HepG2 (cell line): ENCODE results near the gene DGCR6L. TPM values are rescaled to one million over a fixed set of nuclear protein-coding genes. Genes with fewer than 3 reads are reported as not detected.

ENCODE experiments used
- CREB1 ChIP-seq, 2 experiments: fragments of 450-650 bp in 1 of 2; IDR thresholded peaks; 2 replicates each; pipeline ENCODE4 v1.6.1; 2016 to 2017; ENCODE audit warnings: control low read depth in 1 of 2, mild to moderate bottlenecking in 1 of 2, missing compliant biosample characterization in 1 of 2, missing genetic modification characterization in 1 of 2
- DBP ChIP-seq: sonication (generic); formaldehyde crosslinking; IDR thresholded peaks from 2 replicates; pipeline ENCODE4 v1.4.0; 2020; ENCODE audit warnings: missing genetic modification reagents; ENCODE audit errors: not compliant biosample characterization
- MATR3 ChIP-seq: sonication (generic); formaldehyde crosslinking; IDR thresholded peaks from 2 replicates; pipeline ENCODE4 v1.4.0; 2020; ENCODE audit warnings: missing genetic modification reagents
- NONO ChIP-seq, 2 experiments: fragments of 450-650 bp in 1 of 2; sonication (generic) in 1 of 2; formaldehyde crosslinking in 1 of 2; IDR thresholded peaks in 1 of 2; conservative IDR thresholded peaks in 1 of 2; 2 replicates each; pipeline versions ENCODE4 v1.6.1 to v1.8.0; 2017 to 2022; ENCODE audit warnings: mild to moderate bottlenecking in 1 of 2, missing genetic modification reagents in 1 of 2, moderate library complexity in 1 of 2
- PRMT3 ChIP-seq: sonication (generic); formaldehyde crosslinking; IDR thresholded peaks from 2 replicates; pipeline ENCODE4 v1.8.1; 2022; ENCODE audit warnings: low read depth, mild to moderate bottlenecking, moderate library complexity, missing genetic modification reagents, borderline replicate concordance
- RARA ChIP-seq: IDR thresholded peaks from 2 replicates; pipeline ENCODE4 v1.6.1; 2016; ENCODE audit warnings: missing genetic modification reagents, missing compliant biosample characterization
- SMARCC2 ChIP-seq: fragments of 450-650 bp; IDR thresholded peaks from 2 replicates; pipeline ENCODE4 v1.6.1; 2017; ENCODE audit warnings: antibody characterized with exemption, mild to moderate bottlenecking
- SRF ChIP-seq: IDR thresholded peaks from 2 replicates; pipeline ENCODE4 v1.6.1; 2011; ENCODE audit warnings: mild to moderate bottlenecking, low read depth, low read length, moderate library complexity
- TERF1 ChIP-seq: sonication (generic); formaldehyde crosslinking; IDR thresholded peaks from 2 replicates; pipeline ENCODE4 v1.8.0; 2022; ENCODE audit warnings: mild to moderate bottlenecking, missing genetic modification reagents, moderate library complexity
- U2AF2 ChIP-seq: fragments of 200-400 bp; formaldehyde crosslinking; IDR thresholded peaks from 2 replicates; pipeline ENCODE4 v1.6.1; 2017; ENCODE audit warnings: low read depth, mild to moderate bottlenecking, low read length
- USF2 ChIP-seq, 2 experiments: sonication (generic) in 1 of 2; formaldehyde crosslinking in 1 of 2; IDR thresholded peaks; 2 replicates each; pipeline versions ENCODE4 v1.5.1 to v1.6.1; 2011 to 2020; ENCODE audit warnings: borderline replicate concordance in 1 of 2, low read depth in 1 of 2, low read length in 1 of 2, mild to moderate bottlenecking in 1 of 2, missing genetic modification reagents in 1 of 2, moderate library complexity in 1 of 2
- ZSCAN31 ChIP-seq: sonication (generic); formaldehyde crosslinking; IDR thresholded peaks from 2 replicates; pipeline ENCODE4 v1.5.0; 2020; ENCODE audit warnings: low read depth, mild to moderate bottlenecking, missing genetic modification reagents
- polyA plus RNA-seq, 8 experiments: library from polyadenylated mRNA; depleted of rRNA in 3 of 8; stranded (reverse) in 7 of 8; unstranded in 1 of 8; fragments of >200 nt; fragmentation: Illumina TruSeq in 4 of 8; extraction: Trizol in 4 of 8; gene quantifications; 2 replicates each; pipeline versions ENCODE4 v1.2.1 to v1.2.3, GENCODE V29; 2011 to 2016; ENCODE audit warnings: low read depth in 4 of 8, missing spikeins in 1 of 8, mixed read lengths in 1 of 8; ENCODE audit not compliant: insufficient read depth in 1 of 8
- total RNA-seq, 5 experiments: library from RNA; depleted of rRNA; stranded (reverse); fragments of >200 nt; fragmentation: Illumina TruSeq; extraction: Trizol; gene quantifications; 2 replicates each; pipeline ENCODE4 v1.2.3, GENCODE V29; 2016; ENCODE audit warnings: low read depth in 1 of 5
- TF ChIP-seq, protein P1 (sequence below): sonication (generic); formaldehyde crosslinking; IDR thresholded peaks from 2 replicates; pipeline ENCODE4 v1.4.0; 2020; ENCODE audit warnings: missing genetic modification reagents, mild to moderate bottlenecking, borderline replicate concordance
- TF ChIP-seq, protein P2 (sequence below): sonication (generic); formaldehyde crosslinking; IDR thresholded peaks from 2 replicates; pipeline ENCODE4 v1.4.0; 2020; ENCODE audit warnings: missing genetic modification reagents, mild to moderate bottlenecking, borderline replicate concordance

Gene DGCR6L
- total and polyA plus RNA-seq, 2 of the 13 experiments (the other 11 are each of a cell fraction or from before 2014, with no cell fraction given) = 17.5 to 35.3 TPM

- TF ChIP-seq USF2 (IDR thresholded peaks at IDR 0.05; ENCODE audit: low read depth, low read length) = no peak
- TF ChIP-seq USF2 (CRISPR knock-in tag; IDR thresholded peaks at IDR 0.05; ENCODE audit: borderline replicate concordance) = 0 out of 2 replicates have a peak, but pooled peaks have one; percentile 58
- TF ChIP-seq DBP = peak; percentile 27
- no peak for TF ChIP-seq MATR3
- TF ChIP-seq, protein P1, sequence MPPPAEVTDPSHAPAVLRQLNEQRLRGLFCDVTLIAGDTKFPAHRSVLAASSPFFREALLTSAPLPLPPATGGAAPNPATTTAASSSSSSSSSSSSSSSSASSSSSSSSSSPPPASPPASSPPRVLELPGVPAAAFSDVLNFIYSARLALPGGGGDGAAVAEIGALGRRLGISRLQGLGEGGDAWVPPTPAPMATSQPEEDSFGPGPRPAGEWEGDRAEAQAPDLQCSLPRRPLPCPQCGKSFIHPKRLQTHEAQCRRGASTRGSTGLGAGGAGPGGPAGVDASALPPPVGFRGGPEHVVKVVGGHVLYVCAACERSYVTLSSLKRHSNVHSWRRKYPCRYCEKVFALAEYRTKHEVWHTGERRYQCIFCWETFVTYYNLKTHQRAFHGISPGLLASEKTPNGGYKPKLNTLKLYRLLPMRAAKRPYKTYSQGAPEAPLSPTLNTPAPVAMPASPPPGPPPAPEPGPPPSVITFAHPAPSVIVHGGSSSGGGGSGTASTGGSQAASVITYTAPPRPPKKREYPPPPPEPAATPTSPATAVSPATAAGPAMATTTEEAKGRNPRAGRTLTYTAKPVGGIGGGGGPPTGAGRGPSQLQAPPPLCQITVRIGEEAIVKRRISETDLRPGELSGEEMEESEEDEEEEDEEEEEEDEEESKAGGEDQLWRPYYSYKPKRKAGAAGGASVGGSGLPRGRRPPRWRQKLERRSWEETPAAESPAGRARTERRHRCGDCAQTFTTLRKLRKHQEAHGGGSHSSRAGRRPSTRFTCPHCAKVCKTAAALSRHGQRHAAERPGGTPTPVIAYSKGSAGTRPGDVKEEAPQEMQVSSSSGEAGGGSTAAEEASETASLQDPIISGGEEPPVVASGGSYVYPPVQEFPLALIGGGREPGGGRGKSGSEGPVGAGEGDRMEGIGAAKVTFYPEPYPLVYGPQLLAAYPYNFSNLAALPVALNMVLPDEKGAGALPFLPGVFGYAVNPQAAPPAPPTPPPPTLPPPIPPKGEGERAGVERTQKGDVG (CRISPR knock-in tag) = peak; percentile 2; the same call in 1 of the 2 replicates
- TF ChIP-seq RARA (CRISPR knock-in tag) = no peak
- TF ChIP-seq PRMT3 (CRISPR knock-in tag) = no peak
- TF ChIP-seq, protein P2, sequence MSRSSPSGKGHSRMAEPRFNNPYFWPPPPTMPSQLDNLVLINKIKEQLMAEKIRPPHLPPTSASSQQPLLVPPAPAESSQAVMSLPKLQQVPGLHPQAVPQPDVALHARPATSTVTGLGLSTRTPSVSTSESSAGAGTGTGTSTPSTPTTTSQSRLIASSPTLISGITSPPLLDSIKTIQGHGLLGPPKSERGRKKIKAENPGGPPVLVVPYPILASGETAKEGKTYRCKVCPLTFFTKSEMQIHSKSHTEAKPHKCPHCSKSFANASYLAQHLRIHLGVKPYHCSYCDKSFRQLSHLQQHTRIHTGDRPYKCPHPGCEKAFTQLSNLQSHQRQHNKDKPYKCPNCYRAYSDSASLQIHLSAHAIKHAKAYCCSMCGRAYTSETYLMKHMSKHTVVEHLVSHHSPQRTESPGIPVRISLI (CRISPR knock-in tag) = no peak
- TF ChIP-seq TERF1 (CRISPR knock-in tag) = no peak
- no peak for TF ChIP-seq NONO (IDR thresholded peaks at IDR 0.05)
- peak; percentile 50; the same call in 1 of the 2 replicates for TF ChIP-seq NONO (CRISPR knock-in tag; conservative IDR thresholded peaks at IDR 0.05)
- no peak for TF ChIP-seq U2AF2
- TF ChIP-seq ZSCAN31 (CRISPR knock-in tag) = 0 out of 2 replicates have a peak, but pooled peaks have one; percentile 19
- no peak for TF ChIP-seq SMARCC2
- peak; percentile 23; the same call in 1 of the 2 replicates for TF ChIP-seq CREB1 (IDR thresholded peaks at IDR 0.05)
- no peak for TF ChIP-seq CREB1 (CRISPR knock-in tag; IDR thresholded peaks at IDR 0.05)
- TF ChIP-seq SRF = no peak
These were observed at the start of gene DGCR6L (continued) for GRCh38 chr22:20319745-20320658.
